Skeletal muscle cell (primary cell): ENCODE measurements around the gene C20orf144.
"Not testable (repeated sequence)": the region's sequence is repeated elsewhere in the genome, so short reads cannot be mapped to it uniquely, and the experiment has no call there.

Experiments used
- DNase-seq: peaks from one replicate; pipeline ENCODE4 v3.0.0-alpha.2; 2010; ENCODE audit warnings: low read depth
- H3K4me3 ChIP-seq: 2 replicates; pipeline ENCODE4 v1.5.1; 2011; ENCODE audit warnings: low read depth, mild to moderate bottlenecking, control low read depth, low read length, moderate library complexity

C20orf144 gene

DNA sequence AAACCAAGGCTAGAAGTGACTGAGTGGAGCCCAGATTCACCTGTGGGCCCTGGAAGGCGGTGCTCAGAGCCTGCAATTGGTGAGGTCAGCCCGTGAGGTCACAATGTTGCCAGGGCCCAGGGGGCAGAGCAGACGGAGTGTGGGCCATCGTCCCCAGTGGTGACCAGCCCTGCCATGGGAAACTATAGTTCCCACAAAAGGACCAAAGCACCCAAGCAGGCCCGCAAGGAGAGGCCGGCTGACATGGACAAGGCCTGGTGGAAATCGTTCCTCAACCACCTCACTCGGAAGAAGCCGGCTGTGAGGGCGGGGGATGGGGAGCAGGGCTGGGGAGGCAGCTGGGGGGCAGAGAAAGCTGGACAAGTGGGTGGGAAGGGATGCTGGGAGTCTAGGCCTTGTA is at the start of gene C20orf144:
Gene C20orf144, plus strand, starts transcription at position 156 of the 400 bp plus-strand sequence. Its CDS starts 19 bp downstream, at position 175.
- no peak for DNase-seq
- H3K4me3 ChIP-seq = peak within 1 kb of the TSS; percentile 73

DNA sequence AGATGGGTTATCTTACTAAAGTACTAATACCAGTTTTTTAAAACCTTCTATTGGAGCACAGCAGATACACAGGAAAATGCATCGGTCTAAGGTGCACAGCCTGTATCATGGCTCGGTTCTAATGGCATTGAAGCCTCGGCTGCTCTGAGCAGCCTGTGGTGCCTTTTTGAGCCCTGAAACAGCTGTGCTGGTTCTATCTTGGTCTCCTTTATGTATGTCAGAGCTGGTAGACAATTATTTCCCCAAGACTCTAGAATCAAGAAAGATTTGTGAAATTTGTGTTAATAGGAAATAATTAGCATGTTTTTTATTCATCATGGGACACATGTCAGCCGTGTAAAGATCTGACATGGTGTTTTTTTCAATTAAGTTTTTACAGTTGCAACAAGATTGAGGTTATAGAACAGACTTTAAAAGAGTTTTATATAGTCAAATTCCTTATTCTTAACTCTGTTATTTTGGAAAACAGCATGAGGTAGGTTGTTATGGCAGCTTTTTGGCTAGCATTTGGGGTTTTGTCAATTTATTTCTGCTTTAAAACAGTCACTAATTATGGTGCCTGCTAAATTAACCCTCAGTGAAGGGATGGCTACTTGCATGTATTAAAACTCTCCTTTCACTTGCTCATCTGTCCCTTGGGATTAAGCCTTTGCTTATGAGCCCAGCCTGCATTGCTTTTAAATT is 40.3 kb upstream of the C20orf144 start:
- H3K4me3 ChIP-seq = no peak overlapping the region
- DNase-seq = no peak

DNA sequence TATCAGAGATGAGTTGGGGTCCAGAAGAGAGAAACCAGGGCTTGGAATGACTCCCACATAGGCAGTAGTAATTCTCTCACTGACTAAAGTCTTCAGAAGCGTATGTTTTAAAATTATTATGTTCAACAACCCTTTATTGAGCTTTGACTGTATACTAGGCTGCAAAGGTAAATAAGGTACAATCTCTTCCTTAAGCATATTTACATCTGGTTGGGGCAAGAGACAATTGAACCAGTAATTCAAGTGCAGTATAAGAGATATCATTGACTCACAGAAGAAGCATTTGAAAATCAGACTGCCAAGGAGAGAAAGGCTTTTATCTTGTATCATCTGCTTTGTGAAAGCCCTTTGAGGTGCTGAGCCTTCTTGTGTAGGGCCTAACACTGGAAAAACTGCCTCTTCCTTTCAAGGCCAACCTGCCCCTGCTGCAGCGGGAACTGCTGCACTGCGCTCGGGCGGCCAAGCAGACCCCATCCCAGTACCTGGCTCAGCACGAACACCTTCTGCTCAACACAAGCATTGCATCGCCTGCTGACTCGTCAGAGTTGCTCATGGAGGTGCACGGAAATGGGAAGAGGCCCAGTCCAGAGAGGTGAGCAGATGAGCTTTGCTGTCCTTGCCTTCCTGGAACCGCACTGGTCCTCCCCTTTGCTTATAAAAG is 39.3 kb upstream of the C20orf144 start:
- no peak for DNase-seq
- no peak overlapping the region for H3K4me3 ChIP-seq

GRCh38 chr20:33624399-33624798 is 37.7 kb upstream of the C20orf144 start:
- no peak for DNase-seq
- no peak overlapping the region for H3K4me3 ChIP-seq

DNA sequence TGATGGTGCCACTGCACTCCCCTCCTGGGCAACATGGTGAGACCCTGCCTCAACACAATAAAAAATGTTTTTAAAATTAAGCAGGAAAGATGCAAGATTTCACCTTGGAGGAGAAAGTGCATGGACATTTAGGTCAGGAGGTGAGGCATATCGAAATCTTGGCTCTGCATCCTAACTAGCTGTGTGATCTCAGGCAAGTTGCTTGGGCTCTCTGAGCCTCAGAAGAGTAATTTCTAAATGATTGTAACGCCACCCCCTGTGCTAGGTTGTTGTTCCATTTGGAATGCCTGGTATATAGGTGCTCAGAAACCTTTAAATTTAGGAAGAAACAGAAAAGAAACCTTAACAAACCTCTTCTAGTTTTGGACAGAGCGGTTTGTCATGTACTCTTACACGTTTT is 35.9 kb upstream of the C20orf144 start:
- no peak for DNase-seq
- H3K4me3 ChIP-seq = no peak overlapping the region

GRCh38 chr20:33627577-33628216 is 34.4 kb upstream of the C20orf144 start:
- no peak for DNase-seq
- no peak overlapping the region for H3K4me3 ChIP-seq

DNA sequence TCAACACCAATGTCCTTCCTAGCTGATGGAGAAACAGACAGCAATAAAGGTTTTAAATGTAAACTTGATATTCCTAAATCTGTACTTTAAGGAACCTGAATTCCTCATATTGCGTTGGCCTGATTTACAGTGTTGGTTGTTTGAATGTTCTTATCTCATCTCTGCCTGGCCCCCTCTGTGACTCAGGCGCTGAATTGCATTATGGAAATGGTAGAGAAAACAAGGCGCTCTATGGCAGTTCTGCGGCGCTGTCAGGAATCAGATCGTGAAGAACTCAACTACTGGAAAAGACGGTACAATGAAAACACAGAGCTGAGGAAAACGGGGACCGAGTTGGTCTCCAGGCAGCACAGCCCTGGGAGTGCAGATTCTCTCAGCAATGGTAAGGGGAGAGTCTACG is 32.6 kb upstream of the C20orf144 start:
- DNase-seq = no peak
- no peak overlapping the region for H3K4me3 ChIP-seq

GRCh38 chr20:33629979-33630378 is 32.1 kb upstream of the C20orf144 start:
- no peak for DNase-seq
- H3K4me3 ChIP-seq = no peak overlapping the region

- no peak for DNase-seq
- H3K4me3 ChIP-seq = no peak overlapping the region
These were observed 31.6 kb upstream of the C20orf144 start for GRCh38 chr20:33630507-33630906.

GRCh38 chr20:33631910-33632309 is 30.2 kb upstream of the C20orf144 start:
- not testable (repeated sequence) for DNase-seq, H3K4me3 ChIP-seq

DNA sequence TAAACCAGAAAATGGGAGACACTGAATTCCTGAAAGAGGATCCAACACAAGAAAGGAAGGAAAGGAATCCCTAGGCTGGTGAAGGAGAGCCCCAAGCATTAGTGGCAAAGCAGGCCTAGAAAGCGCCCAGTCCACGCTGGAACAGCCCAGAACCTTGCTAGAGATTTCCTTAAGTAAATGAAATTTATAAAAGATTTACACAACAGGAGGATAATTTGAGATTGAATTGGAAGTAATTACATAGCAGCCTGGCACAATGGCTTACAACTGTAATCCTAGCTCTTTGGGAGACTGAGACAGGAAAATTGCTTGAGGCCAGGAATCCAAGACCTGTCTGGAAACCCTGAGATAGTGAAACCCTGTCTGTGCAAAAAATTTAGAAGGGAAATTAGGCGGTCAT is 26.8 kb upstream of the C20orf144 start:
- no peak overlapping the region for H3K4me3 ChIP-seq
- DNase-seq = no peak

GRCh38 chr20:33636776-33637175 is 25.4 kb upstream of the C20orf144 start:
- H3K4me3 ChIP-seq = no peak overlapping the region
- DNase-seq = no peak

- no peak for DNase-seq
- H3K4me3 ChIP-seq = no peak overlapping the region
These were observed 21.8 kb upstream of the C20orf144 start for GRCh38 chr20:33640287-33640686.

DNA sequence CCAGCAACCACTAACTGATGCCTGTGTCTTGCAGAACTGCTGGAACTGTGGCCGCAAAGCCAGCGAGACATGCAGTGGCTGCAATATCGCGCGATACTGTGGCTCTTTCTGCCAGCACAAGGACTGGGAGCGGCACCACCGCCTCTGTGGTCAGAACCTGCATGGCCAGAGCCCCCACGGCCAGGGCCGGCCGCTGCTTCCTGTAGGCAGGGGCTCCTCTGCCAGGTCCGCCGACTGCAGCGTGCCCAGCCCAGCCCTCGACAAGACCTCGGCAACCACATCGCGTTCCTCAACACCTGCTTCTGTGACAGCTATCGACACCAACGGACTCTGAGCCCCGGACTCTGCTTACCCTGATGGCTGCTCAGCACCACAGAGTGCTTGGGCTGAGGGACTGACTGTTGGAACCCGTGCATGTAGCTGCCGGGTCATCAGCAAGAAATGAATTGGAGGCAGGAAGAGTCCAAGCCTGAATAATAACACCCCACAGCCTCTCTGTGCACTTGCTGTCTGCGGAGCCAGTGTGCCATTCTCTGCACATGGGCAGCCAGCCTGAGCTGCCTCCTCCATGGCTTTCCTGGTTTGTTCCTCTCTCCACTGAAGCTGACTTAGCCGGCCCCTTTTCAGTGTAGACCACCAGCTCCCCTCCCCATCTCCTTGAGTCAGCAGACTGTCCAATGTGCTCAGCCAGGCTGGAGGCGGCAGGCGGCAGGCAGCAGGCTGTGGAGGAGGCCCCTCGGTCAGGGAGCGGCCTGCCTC is 17.6 kb upstream of the C20orf144 start:
- H3K4me3 ChIP-seq = no peak overlapping the region
- no peak for DNase-seq

- no peak for DNase-seq
- no peak overlapping the region for H3K4me3 ChIP-seq
These were observed 17.1 kb upstream of the C20orf144 start for GRCh38 chr20:33645072-33645358.

DNA sequence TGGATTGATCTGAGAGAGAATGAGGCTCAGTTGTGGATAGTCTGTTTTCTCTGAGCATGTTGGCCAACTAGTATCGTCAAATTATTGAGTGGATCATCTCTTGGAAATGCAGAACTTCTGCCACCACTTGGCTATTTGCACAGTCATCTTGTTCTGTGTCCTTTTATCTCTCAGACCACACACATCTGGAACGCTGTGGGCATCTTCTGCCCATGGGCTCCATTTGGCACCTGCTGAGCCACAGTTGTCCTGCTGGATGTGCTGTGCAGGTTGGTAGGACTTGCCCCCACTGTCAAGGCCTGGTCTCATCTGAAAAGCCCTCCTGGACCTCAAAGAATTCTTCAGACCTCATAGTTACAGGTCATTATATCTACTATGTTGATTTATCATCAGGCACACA is 16.7 kb upstream of the C20orf144 start:
- DNase-seq = no peak
- H3K4me3 ChIP-seq = no peak overlapping the region

GRCh38 chr20:33646191-33646590 is 15.9 kb upstream of the C20orf144 start:
- no peak overlapping the region for H3K4me3 ChIP-seq
- no peak for DNase-seq

DNA sequence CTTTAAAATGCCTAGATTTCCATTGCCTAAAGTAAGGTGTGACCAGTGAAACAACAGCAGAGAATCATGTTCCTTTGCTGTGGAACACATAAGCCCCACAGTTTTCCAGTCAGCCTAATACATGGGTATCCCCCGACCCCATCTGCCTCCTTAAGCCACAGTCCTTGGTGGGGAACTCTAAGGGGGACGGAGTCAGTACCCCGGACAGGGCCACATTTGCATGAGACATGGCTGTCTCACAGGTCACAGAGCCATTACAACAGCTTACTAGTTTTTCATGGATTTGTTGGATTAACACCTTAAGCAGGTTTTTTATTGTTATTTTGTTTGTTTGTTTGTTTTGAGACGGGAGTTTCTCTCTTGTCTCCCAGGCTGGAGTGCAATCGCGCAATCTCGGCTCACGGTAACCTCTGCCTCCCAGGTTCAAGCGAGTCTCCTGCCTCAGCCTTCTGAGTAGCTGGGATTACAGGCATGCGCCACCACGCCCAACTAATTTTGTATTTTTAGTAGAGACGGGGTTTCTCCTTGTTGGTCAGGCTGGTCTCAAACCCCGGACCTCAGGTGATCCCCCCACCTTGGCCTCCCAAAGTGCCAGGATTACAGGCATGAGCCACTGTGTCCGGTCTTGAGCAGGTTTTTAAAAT is 15.0 kb upstream of the C20orf144 start:
- not testable (repeated sequence) for DNase-seq, H3K4me3 ChIP-seq

DNA sequence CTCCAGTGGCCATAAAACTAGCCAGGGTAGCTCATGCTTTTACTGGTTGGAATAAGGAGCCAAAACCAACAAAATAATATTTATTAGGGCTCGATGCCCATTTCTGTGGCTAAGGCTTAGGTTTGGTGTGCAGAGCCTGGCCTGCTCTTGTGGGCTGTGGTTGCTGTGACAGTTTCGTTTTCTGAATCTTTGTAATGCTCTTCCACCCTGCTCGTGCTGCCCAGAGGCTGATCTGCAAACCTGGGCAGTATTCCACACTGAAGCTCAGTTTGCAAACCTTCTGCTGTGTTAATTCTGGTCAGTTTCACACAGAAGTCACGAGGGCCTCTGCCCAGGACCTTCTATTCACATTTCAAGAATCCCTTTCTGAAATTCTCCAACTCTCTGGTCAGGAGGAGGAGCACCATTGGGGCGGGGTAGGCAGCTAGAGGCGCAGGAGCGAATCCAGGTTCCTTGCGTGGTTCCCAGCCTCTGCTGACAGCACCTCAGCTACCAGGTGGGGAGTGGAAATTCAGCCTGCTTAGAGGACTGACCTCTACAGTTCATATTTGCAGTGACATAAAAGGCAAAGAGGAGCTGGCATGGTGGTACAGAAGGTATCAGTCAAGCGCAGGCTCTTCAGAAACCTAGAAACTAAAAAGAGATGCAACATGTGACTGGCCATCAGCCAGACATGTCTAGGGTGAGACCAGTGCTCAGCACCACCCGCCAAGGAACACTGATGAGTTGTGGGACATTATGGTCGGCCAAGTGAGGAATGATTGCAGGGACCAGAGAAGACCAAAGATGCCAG is 14.3 kb upstream of the C20orf144 start:
- no peak for DNase-seq
- H3K4me3 ChIP-seq = no peak overlapping the region
